ENCODE data around the gene OR52K2.
"Not testable (repeated sequence)": the region's sequence is repeated elsewhere in the genome, so short reads cannot be mapped to it uniquely, and the experiment has no call there.

OR52K2 gene

DNA sequence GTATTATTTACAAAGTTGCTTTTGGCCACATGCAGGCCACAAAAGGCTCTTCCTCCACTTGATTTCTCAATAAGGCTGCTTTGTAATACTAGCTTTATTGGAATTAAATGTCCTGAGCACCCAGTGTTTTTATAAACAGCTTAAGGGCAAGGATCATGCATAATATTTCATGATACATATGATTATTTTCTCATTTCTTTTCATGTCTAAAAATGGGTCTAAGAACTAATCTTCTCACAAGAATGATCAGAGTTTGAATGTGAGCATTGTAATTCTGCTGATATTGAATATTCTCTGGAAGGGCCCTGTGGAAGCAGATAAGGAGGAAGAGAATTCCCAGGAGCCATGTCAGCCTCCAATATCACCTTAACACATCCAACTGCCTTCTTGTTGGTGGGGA lies at the start of gene OR52K2:
TSS of gene OR52K2 (plus strand) at position 301 of the 400 bp plus-strand sequence. CDS start at position 346, 45 bp downstream.
- no peak for DNase-seq (ENCODE audit: low read depth)

DNA sequence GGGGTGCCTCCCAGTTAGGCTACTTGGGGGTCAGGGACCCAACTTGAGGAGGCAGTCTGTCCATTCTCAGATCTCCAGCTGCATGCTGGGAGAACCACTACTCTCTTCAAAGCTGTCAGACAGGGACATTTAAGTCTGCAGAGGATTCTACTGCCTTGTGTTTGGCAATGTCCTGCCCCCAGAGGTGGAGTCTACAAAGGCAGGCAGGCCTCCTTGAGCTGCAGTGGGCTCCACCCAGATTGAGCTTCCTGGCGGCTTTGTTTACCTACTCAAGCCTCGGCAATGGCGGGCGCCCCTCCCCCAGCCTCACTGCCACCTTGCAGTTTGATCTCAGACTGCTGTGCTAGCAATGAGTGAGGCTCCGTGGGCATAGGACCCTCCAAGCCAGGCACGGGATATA lies 42.9 kb upstream of the OR52K2 start:
- DNase-seq (ENCODE audit: low read depth) = not testable (repeated sequence)

DNA sequence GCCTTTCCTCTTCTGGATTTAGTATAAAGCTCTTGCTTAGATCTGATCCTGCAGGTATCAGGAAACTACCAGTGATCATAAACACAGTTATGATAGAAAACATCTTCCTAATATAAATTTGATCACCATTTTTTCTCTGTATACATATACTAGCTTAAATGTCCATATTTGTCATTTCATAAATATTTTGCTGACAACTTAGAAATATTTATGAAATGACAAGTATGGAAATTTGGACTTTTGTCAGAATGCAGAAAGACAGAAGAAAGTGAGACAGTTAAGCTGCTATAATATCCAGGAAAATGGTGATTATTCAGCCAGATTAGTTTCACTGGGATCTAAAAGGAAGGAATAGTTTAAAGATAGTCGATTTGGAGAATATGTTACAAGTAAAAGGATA lies 32.8 kb upstream of the OR52K2 start:
- DNase-seq (ENCODE audit: low read depth) = no peak

DNA sequence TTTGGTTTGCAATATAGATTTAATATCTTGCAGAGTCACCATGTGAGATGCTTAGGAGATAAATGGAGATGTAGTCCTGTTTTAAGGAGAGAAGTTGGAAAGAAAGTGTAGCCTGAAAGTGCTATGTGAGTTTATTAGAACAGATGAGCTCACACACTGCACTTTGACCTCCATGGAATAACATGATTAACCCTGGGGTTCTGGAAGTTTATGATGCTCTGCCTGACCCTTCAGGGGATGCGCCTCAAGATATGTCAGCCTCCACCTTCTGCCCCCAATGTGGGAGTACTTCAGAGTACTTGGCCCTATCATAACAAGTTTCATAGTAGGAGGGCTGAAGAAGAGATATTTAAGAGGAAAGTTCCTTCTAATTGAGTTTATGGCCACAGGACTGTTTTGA lies 32.3 kb upstream of the OR52K2 start:
- DNase-seq (ENCODE audit: low read depth) = no peak

DNA sequence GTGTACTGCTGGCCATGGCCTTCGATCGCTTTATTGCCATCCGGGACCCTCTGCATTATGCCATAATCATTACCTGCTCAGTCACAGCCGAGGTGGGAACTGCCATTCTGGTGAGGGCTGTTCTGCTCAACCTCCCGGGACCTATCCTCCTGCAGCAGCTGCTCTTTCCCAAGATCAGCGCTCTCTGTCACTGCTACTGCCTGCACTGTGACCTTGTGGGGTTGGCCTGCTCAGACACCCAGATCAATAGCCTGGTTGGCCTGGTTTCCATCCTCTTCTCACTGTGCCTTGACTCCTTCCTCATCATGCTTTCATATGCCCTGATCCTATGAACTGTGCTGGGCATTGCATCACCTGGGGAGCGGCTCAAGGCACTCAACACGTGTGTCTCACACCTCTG lies 30.7 kb upstream of the OR52K2 start:
- no peak for DNase-seq (ENCODE audit: low read depth)

DNA sequence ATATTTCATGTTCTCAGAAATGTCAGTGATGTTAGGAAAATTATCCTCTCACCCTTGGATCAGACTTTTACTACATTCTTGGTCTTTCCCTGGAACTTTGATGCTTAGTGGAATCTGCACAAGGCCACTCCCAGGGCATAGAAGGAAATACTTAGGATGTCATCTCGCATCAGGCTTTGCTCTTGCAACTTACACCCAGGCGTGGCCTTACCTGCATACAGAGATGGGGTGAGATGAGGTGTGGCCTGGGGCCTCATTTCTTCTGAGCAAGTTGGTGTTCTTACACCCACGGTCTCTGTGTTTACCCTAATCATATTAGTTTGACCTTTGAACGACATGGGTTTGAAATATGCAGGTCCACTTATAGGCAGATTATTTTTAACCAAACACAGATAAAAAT lies 19.0 kb upstream of the OR52K2 start:
- DNase-seq (ENCODE audit: low read depth) = no peak

DNA sequence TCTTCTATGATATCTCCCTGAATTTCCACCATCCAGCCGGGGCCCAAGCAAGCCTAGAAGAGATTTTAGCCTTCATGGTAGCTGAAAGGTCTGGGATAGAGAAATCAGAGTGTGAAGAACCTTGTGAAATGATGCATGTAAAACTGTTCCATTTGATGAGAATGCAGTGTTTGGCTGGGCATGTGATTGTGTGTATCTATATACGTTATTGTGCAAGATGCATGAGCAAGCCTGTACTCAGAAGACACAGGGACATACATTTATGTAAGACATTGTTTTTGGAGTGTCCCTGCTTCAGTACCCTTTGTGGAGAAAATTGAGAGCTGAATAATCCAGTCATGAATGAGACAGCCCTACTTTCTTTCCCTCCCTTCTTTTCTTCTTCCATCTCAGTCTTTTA lies 15.2 kb upstream of the OR52K2 start:
- DNase-seq (ENCODE audit: low read depth) = no peak

DNA sequence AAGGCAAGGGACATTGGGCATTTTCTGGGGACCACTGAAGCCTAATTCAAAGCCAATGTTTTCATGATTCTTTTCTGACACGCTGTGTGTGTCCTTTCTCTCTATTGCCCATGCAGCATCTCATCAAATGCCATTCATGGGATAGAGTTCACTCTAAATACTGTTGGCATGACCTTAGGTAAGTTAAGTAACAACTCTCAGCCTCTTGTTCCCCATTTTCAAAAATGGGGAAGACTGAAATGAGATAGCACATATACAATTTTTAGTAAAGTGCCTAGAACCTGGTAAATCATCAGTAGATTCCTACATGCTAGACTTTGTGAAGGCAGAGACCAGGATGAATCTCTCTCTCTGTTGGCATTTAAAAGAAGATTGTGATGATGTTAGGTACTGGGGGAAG lies 12.7 kb upstream of the OR52K2 start:
- no peak for DNase-seq (ENCODE audit: low read depth)

DNA sequence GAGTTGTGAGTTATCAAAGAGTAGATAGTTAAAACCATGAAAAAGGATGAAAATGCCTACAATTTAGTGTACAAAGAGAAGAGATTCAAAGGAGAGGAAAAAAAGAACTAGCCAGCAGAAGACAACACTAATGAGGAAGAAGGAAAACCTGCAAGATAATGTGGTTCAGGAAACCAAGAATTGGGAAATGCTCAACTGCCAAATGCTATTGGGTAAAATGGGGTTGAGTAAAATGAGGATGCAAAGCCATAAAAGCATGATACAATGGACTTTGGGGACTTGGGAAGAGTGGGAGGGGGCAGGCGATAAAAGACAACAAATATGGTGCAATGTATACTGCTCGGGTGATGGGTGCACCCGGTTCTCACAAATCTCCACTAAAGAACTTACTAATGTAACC lies 7.6 kb upstream of the OR52K2 start:
- no peak for DNase-seq (ENCODE audit: low read depth)

DNA sequence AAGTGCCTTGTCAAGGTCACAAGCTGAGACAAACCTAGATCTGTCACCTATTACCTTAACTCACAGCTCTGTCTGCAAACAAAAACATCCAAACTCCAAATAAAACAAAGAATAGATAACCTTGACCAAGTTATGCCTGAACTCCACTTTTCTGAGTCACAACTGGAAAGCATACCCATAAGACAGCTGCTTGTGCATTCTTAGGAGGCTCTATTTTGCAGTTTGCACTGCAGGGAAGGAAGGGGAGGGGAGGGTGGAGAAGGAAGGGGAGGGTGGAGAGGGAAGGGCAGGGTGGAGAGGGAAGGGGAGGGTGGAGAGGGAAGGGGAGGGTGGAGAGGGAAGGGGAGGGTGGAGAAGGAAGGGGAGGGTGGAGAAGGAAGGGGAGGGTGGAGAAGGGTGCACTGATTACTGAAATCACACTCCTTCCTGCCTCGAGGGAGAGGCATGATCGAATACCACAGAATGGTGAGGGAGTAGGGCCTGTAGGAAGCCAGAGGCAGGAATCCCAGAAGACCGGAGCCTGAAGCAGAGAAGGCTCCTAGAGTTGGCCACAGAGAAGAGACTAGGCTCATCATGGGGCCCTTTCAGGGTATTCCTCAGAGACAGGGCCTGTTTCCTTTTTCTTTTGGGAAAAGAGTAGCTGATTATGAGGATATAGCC lies 5.7 kb upstream of the OR52K2 start:
- no peak for DNase-seq (ENCODE audit: low read depth)

DNA sequence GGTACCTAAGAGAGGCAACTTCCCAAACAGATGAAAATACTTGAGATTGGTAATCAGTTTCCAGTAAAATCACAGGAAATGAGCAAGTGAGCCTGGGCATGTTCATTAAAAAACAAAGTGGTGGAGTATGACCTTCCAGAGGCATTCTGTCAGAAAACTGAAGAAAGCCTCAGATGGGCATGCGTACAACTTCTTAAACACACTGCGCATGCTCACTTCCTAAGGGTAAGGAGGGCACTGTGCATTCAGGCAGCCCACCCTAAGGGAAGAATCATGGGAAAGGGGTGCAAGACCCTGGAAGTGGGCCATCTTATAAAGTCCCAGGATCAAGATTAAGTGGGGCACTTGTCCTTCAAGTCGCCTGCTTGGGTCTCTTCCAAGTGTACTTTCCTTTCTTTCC lies 4.0 kb downstream of the OR52K2 start:
- DNase-seq (ENCODE audit: low read depth) = no peak

DNA sequence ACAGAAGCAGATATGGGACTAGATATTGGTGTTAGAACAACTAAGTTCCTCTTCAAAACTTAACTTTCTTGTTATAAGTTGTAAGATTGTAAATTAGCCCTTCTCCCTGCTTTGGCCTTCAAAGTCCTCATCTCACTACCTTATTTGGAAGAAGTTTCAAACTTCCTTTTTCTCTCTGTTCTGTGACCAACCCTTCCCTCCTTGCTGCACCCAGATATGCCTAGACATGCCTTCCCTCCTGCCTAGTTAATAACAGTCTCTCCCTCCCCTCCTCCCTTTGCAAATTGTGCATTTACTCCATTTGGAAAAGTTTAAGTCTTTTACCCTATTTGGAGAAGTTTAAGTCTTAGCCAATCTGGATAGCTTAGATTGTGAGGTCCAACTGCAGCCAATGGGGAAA lies 4.9 kb downstream of the OR52K2 start:
- DNase-seq (ENCODE audit: low read depth) = no peak

DNA sequence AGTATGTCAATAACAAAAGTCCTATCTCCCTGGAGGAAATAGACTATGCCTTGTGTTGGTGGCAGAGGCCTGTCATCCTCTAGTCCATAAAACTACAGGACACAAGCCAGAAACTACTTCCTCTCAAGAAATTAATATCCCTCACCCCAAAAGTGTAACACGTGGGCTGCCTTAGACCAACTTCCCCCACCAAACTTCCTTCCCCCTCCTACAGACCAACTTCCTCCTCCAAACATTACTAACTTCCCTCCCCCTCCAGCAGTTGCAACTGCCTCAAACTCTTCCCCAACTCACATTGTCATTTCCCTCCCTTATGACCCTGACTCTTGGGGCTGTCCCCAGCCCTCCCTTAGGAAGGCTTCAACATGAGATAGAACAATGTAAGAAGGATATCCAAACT lies 6.3 kb downstream of the OR52K2 start:
- DNase-seq (ENCODE audit: low read depth) = no peak

DNA sequence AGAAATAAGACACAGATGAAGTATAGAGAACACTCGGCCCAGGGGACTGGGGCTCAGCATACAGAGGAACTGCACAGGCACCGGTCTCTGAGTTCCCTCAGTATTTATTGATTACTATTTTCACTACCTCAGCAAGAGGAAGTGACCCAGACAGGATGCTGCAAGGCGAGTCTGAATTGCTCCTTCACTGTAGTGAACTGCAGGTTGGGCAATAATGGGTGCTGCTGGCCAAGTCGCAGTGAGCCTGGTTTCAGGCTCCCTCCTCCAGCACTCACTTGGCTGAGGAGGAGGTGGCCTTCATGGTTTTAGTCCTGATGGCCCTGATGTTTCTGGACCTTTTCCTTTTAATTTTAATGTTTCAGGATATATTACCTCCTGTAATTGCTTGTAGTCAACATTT lies 10.4 kb downstream of the OR52K2 start:
- no peak for DNase-seq (ENCODE audit: low read depth)

DNA sequence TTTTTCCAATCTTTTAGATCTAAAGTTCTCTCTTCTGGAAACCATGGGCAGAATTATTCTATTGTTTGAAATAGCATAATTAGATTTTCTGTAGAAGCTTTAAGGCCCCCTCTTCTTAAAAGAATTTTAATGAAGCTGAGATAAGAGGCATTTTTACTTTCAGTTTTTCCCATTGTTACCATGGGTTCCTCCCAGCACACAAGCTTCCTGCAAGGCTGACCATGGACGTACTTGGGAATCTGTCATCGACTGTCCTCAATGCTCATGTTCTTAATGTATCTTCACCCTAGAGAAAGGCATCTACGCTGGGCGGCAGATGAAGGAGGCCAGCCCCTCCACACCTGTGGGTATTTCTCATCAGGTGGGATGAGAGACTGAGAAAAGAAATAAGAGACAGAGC lies 11.1 kb downstream of the OR52K2 start:
- DNase-seq (ENCODE audit: low read depth) = no peak

DNA sequence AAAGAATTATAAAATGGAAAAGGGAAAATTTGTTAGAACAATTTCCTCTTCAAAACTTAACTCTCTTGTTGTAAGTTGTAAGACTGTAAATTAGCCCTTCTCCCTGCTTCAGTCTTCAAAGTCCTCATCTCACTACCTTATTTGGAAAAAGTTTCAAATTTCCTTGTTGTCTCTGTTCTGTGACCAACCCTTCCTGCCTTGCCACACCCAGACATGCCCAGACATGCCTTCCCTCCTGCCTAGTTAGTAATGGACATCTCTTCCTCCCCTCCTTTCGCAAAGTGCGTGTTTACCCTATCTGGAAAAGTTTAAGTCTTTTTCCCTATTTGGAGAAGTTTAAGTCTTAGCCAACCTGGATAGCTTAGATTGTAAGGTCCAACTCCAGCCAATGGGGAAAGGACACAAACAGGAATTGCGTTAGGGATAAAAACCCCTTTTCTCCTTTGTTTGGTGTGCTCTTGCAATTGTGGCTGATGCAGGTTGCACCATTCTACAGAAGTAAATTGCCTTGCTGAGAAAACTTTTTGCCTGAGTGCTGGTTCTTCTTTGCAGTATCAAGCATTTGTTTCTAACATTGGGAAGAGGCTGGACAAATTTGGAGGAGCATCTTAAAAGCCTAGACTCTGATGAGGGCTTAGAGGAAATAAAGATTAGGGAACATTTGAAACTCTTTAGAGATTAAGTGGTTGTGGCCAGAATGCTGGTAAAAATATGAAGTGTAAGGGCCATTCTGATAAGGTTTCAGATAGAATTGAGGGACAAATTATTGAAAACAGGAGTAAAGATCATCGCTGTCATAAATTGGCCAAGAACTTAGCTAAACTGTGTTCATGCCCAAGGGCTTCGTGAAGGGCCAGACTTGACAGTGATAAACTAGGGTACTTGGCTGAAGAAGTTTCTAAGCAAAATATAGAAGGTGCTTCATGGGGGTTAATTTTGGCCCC lies 15.4 kb downstream of the OR52K2 start:
- DNase-seq (ENCODE audit: low read depth) = no peak

DNA sequence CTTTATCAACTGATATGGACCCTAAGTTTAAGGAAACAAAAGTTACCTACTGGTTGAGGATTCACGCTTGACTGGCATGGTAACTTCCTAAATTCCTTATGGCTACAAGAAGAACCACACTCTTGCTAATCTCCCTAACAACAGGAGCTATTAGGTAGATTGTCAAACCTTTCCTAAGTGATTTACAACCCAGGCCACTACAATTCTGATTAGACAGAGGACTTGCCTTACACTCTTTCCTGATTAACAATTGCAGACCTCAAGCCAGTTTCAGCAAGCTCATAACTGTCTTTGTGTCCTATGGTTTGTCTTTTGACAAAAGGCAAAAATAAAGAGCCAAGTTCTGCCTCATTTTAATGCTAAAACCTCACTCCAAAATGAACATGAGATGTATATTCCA lies 16.3 kb downstream of the OR52K2 start:
- no peak for DNase-seq (ENCODE audit: low read depth)

DNA sequence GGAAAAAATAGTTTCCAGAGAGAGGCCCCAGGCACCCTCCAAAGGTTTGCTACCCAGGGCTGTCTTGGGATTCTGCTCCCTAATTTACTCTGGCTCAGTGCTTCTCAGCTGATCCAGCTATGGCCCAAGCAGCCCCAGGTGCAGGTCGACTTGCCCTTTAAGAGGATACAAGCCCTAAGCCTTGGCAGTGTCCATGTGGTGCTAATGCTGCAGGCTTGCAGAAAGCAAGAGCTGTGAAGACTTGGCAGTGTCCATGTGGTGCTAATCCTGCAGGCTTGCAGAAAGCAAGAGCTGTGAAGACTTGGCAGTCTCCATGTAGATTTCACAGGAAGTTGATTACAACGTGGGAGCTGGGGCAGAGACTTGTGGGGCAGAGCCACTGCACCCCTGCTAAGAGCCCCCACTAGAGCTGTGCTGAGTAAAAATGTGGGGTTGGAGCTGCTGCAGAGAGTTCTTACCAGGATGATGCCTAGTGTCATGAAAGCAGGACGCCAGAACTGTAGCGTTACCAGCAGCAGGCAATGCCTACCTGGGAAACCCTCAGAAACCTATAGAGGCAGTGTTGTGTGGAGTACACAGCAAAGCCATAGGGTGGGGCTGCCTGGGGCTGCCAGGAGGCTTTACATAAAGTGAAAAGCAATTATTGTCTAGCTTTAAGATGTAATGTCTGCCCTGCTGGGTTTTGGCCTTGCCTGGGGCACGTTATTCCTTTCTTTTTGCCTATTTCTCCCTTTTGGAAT lies 17.2 kb downstream of the OR52K2 start:
- DNase-seq (ENCODE audit: low read depth) = no peak

DNA sequence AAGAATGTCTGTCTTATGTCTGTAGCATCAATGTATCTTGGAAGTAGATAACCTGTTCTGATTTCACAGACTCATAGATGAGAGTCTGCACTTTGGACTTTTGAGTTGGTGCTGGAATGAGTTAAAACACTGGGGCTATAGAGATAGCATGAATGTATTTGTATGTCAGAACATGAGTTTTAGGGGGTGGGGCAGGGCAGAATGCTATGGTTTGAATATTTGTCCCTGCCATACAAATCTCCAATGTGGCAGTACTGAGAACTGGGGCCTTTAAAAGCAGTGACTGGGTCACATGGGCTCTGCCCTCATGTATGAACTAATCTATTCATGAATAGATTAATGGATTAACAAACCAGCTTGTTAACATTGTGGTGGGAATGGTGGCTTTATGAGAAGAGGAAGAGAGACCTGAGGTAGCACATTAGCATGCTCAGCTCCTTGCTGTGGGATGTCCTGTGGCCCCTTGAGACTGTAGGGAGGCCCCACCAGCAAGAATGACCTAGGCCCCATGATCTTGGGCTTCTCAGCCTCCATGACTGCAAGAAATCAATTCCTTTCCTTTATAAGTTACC lies 17.9 kb downstream of the OR52K2 start:
- DNase-seq (ENCODE audit: low read depth) = no peak

DNA sequence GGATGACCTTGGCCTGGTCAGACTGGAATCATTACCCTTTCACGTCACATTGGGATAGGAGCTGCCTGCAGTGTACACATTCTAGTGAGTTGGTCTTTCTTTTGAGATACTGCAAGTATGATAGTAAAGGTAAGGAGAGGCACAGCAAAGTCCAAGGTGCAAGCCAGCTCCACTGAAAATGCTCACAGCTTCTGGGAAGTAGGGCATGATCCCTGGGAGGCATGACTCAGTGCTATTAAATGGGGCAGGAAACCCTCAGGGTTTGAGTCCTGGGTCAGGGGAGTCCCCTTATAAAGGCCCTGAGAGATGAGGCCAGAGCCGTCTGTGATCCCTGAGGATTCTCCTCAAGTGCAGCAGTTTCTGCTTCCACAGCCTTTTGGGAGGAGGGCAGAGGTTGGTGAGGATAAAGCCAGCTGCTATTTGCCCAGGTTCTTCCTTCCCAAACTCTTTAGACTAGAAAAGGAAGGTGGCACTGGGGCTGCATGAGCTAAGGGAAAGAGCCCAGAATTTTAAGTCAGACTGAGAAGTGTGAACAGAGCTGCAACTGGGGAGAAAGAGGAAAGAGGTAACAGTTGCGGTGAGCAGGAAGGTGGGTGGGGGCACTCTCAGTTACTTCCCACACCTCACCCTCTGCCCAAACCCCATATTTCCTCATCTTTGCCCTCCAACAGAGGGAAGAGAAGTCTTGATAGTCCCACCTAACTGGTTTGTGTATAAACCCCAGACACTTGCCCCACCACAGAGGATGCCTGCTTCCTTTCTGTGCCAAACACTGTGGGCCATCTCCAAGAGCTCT lies 18.9 kb downstream of the OR52K2 start:
- DNase-seq (ENCODE audit: low read depth) = no peak

DNA sequence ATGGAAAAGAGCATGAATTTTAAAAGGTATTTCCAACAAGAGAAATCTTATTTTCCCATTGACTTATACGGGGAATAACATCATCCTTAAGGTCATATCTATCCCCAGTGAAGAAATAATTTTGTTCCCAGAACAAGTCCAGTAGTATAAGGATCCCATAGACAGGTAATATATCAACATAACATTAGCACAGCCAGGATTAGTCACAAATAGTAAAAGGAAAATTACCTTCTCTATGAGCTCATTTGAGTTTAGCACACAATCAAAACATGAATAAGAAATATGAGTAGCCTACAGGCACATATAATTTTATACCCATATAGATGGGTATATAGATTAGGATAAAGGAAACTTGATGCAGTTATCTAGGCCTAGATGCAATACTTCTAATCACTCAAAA lies 30.5 kb downstream of the OR52K2 start:
- DNase-seq (ENCODE audit: low read depth) = no peak

Data from activated T-helper 9 cell treated with anti-CD3 and anti-CD28 coated beads, Interleukin-2, amount 50 U/mL, for 16 hours (primary cell).